GM23248 (cell line): ENCODE data around the gene ZBTB49.

Source experiments
- EZH2 ChIP-seq: fragments of 200-600 bp; sonication (generic); IDR thresholded peaks from 2 replicates; pipeline ENCODE4 v1.6.1; 2018; ENCODE audit warnings: antibody characterized with exemption, mild to moderate bottlenecking; ENCODE audit not compliant: insufficient read depth, poor library complexity, severe bottlenecking
- EZH2phosphoT487 ChIP-seq: fragments of 200-600 bp; sonication (generic); IDR thresholded peaks from 2 replicates; pipeline ENCODE4 v1.6.1; 2018; ENCODE audit warnings: antibody characterized with exemption, moderate library complexity, mild to moderate bottlenecking, low read depth; ENCODE audit not compliant: insufficient read depth

DNA sequence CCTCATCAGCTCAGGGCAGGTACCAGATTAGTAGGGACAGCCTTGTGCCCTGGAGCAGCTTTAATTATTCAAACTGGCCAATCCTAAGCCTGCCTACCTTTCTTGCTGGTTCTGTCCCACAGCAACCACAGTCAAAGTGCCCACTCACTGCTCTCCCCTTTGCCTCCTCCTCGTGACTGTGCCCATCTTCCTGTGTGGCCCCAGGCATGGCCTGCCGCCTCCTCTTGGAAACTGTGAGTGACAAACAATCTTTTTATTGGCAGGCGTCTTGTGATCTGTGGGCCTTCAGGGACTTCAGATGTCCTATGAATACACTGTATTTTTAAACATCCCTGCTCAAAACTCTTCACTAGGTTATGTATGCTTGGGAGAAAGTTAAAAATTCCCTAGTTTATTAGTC lies 74.0 kb downstream of the ZBTB49 start:
- TF ChIP-seq EZH2 (no peak), EZH2phosphoT487 (no peak)
